B cell (primary cell): ENCODE measurements around the gene FER. TPM values are rescaled to one million over a fixed set of nuclear protein-coding genes. Genes with fewer than 3 reads are reported as not detected.
A peak's percentile ranks its signal among the peaks of the same experiment; 100 is the strongest.

Experiments
- ATAC-seq: fragments of 200-7000 bp; cut with Tn5 transposase; one replicate; pipeline ENCODE4 v1.10.0; 2021; ENCODE audit warnings: low read depth, mild to moderate bottlenecking, moderate number of reproducible peaks, moderate library complexity
- CTCF ChIA-PET: fragments of 350-600 bp; sonication (Branson Sonifier 250); formaldehyde crosslinking; loops from one replicate; lab custom pipeline; 2021; ENCODE audit warnings: antibody characterized with exemption, inconsistent platforms; lab: Charles Lee
- POLR2A ChIA-PET: fragments of 350-600 bp; sonication (Branson Sonifier 250); formaldehyde crosslinking; loops from one replicate; lab custom pipeline; 2021; ENCODE audit warnings: antibody characterized with exemption; lab: Charles Lee
- DNase-seq: peaks from one replicate; pipeline ENCODE4 v3.0.0; 2013
- H2AFZ ChIP-seq: 2 replicates; pipeline ENCODE4 v1.6.1; 2012; ENCODE audit warnings: mild to moderate bottlenecking, low read depth, low read length; ENCODE audit not compliant: insufficient read depth, poor library complexity, severe bottlenecking
- H3K27ac ChIP-seq, 2 donors: 1 replicate in 1 of 2; 2 replicates in 1 of 2; pipeline ENCODE4 v1.5.1; 2012 to 2013; ENCODE audit warnings: low read length in 2 of 2, mild to moderate bottlenecking in 2 of 2, moderate library complexity in 1 of 2
- H3K27me3 ChIP-seq, 4 experiments: fragments of 200-600 bp in 1 of 4; sonication (generic) in 1 of 4; replicated peaks in 1 of 4; 1 replicate in 2 of 4; 2 replicates in 2 of 4; pipeline versions ENCODE4 v1.6.1 to v1.7.0; 2013 to 2016; ENCODE audit warnings: low read length in 3 of 4, mild to moderate bottlenecking in 2 of 4, mixed read lengths in 1 of 4, moderate library complexity in 1 of 4; ENCODE audit not compliant: insufficient read depth in 4 of 4, control insufficient read depth in 3 of 4; ENCODE audit errors: control extremely low read depth in 1 of 4
- H3K36me3 ChIP-seq, 2 experiments: replicated peaks in 1 of 2; 1 replicate in 1 of 2; 2 replicates in 1 of 2; pipeline versions ENCODE4 v1.6.1 to v1.7.1; 2013; ENCODE audit warnings: low read length in 1 of 2; ENCODE audit not compliant: insufficient read depth in 2 of 2, control insufficient read depth in 1 of 2; ENCODE audit errors: control extremely low read depth in 1 of 2, extremely low read depth in 1 of 2
- H3K4me1 ChIP-seq, 2 donors: fragments of 200-600 bp in 1 of 2; sonication (generic) in 1 of 2; 1 replicate in 1 of 2; 2 replicates in 1 of 2; pipeline versions ENCODE4 v1.5.1 to v1.6.1; 2013 to 2017; ENCODE audit warnings: low read length in 2 of 2; ENCODE audit not compliant: control insufficient read depth in 2 of 2, insufficient read depth in 2 of 2
- H3K4me2 ChIP-seq: replicated peaks from 2 replicates; pipeline ENCODE3; 2012; ENCODE audit warnings: mild to moderate bottlenecking, low read depth, low read length; ENCODE audit not compliant: poor library complexity, severe bottlenecking
- H3K4me3 ChIP-seq, 5 experiments: fragments of 200-600 bp in 1 of 5; sonication (generic) in 1 of 5; 1 replicate in 3 of 5; 2 replicates in 2 of 5; pipeline versions ENCODE4 v1.5.1 to v1.7.0; 2011 to 2016; ENCODE audit warnings: low read length in 4 of 5, mild to moderate bottlenecking in 4 of 5, low read depth in 2 of 5, control low read depth in 1 of 5, moderate library complexity in 1 of 5; ENCODE audit not compliant: insufficient read depth in 1 of 5; ENCODE audit errors: control extremely low read depth in 1 of 5, extremely low read depth in 1 of 5
- H3K79me2 ChIP-seq: fragments of 200-600 bp; sonication (generic); one replicate; pipeline ENCODE4 v1.6.0; 2016; ENCODE audit warnings: low read length; ENCODE audit not compliant: control insufficient read depth, insufficient read depth
- H3K9ac ChIP-seq: fragments of 200-600 bp; sonication (generic); 2 replicates; pipeline ENCODE4 v1.6.1; 2017; ENCODE audit warnings: mild to moderate bottlenecking, low read length, moderate library complexity
- H3K9me3 ChIP-seq, 3 donors: one replicate each; pipeline versions ENCODE4 v1.6.1 to v1.7.1; 2013; ENCODE audit warnings: low read length in 2 of 3; ENCODE audit not compliant: control insufficient read depth in 2 of 3, insufficient read depth in 1 of 3; ENCODE audit errors: control extremely low read depth in 1 of 3
- H4K20me1 ChIP-seq: 2 replicates; pipeline ENCODE4 v1.6.0; 2012; ENCODE audit warnings: mild to moderate bottlenecking, low read length; ENCODE audit not compliant: insufficient read depth, control insufficient read depth, poor library complexity, severe bottlenecking
- H3K27ac Mint-ChIP-seq: one replicate; pipeline ENCODE4 v1.8.0; 2021; ENCODE audit warnings: mixed read lengths
- H3K27me3 Mint-ChIP-seq: one replicate; pipeline ENCODE4 v1.8.0; 2021; ENCODE audit warnings: mixed read lengths
- H3K4me1 Mint-ChIP-seq: one replicate; pipeline ENCODE4 v1.8.0; 2021; ENCODE audit warnings: mixed read lengths
- H3K4me3 Mint-ChIP-seq: one replicate; pipeline ENCODE4 v1.8.0; 2021; ENCODE audit warnings: mixed read lengths
- H3K9me3 Mint-ChIP-seq: one replicate; pipeline ENCODE4 v1.8.0; 2022; ENCODE audit warnings: mixed read lengths; ENCODE audit not compliant: insufficient read depth
- EZH2 ChIP-seq: IDR thresholded peaks from 2 replicates; pipeline ENCODE4 v1.6.1; 2012; ENCODE audit warnings: borderline replicate concordance, low read depth, mild to moderate bottlenecking, moderate library complexity, low read length; ENCODE audit not compliant: insufficient read depth, poor library complexity, severe bottlenecking
- WGBS: methylation state at CpG from one replicate; pipeline ENCODE4 v1.1.5; 2013; ENCODE audit warnings: missing lambda C conversion rate; ENCODE audit not compliant: insufficient coverage; 5-methylcytosine and 5-hydroxymethylcytosine counted together
- intact Hi-C: fragments of 100-400 bp; cut with micrococcal nuclease; formaldehyde crosslinking; loops from one replicate; pipeline ENCODE4 v1.10.0; 2022
- polyA plus RNA-seq: library from polyadenylated mRNA; depleted of rRNA; stranded (reverse); fragments of >200 nt; gene quantifications from 2 replicates; pipeline ENCODE4 v1.2.3, GENCODE V29; 2012
- total RNA-seq, 2 donors: library from RNA; stranded (reverse); fragments of 120-200 nt in 1 of 2; gene quantifications; 1 replicate in 1 of 2; 2 replicates in 1 of 2; pipeline versions ENCODE4 v1.2.3 to v1.2.4, GENCODE V29; 2013 to 2022
- TF ChIP-seq, protein P1 (sequence below): fragments of 200-600 bp; IDR thresholded peaks from one replicate; pipeline ENCODE4 v1.8.0; 2022; ENCODE audit warnings: antibody characterized with exemption, mild to moderate bottlenecking

The FER gene
- total and polyA plus RNA-seq, 2 donors (not counting 1 experiment from before 2014, with no cell fraction given) = 1.3 to 41.3 TPM

DNA sequence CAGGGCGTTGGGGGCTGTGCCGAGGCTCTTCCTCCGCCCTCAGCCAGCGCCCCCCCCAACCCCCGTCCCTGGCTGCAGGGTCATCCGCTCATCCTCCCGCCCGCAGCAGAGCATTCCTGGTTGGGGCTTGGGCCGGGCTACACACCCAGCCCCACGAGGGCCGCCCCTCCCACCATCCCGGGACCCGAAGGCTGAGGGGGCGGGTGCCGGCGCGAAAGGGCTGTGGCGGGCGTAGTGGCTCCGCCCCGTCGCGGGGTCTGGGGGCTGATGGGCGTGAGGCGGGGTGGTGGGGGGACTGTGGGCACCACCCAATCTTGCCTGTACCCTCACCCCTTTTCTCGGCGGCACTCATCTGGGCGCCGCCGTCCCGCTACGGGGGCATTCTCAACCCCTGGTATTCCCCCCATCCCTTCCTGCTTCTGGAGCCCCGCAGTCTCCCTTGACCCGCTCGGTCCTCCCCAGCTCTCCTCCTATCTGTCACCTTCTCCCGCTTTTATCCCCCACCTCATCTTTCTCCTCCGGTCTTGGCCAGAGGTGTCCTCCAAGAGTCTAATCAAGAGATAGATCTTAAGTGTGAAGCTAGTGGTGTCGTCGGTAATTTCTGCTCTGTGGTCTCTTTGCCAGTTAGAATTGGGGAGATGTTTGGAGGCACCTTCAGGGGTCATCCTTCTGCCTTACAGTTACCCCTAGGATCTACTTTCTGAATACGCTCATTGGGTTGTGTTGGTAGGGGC lies 1.6 kb downstream of the FER start:
- H3K79me2 ChIP-seq = peaks cover 7% of the 10 kb centered on the region
- CTCF ChIA-PET = interaction anchor here (1.0 to 2.3 kb wide), 2 partner anchors 21 to 27 kb away, joined by 3 to 12 read pairs; no protein-coding TSS in a partner anchor
- WGBS = under 1% methylated on average over 30 of the region's 40 CpGs
- no peaks in the 10 kb centered on the region for H3K9me3 Mint-ChIP-seq
- POLR2A ChIA-PET = interaction anchor here (0.6 to 2.9 kb wide), 4 partner anchors 20 to 661 kb away, joined by 3 to 26 read pairs (median 6); partner anchors contain the start of gene PJA2
- peak overlapping the region; percentile 88 for H2AFZ ChIP-seq
- TF ChIP-seq, protein P1, sequence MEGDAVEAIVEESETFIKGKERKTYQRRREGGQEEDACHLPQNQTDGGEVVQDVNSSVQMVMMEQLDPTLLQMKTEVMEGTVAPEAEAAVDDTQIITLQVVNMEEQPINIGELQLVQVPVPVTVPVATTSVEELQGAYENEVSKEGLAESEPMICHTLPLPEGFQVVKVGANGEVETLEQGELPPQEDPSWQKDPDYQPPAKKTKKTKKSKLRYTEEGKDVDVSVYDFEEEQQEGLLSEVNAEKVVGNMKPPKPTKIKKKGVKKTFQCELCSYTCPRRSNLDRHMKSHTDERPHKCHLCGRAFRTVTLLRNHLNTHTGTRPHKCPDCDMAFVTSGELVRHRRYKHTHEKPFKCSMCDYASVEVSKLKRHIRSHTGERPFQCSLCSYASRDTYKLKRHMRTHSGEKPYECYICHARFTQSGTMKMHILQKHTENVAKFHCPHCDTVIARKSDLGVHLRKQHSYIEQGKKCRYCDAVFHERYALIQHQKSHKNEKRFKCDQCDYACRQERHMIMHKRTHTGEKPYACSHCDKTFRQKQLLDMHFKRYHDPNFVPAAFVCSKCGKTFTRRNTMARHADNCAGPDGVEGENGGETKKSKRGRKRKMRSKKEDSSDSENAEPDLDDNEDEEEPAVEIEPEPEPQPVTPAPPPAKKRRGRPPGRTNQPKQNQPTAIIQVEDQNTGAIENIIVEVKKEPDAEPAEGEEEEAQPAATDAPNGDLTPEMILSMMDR = no peak
- TF ChIP-seq EZH2 = no peak
- DNase-seq (peak; percentile 57), ATAC-seq (peak; percentile 16)
- intact Hi-C loops = loop anchor here (1.0 to 2.0 kb wide), 3 partner anchors 68 to 1990 kb away; partner anchors contain the start of gene SLC25A46
- H3K4me2 ChIP-seq = peak overlapping the region; percentile 90
- peak overlapping the region; percentile 69 to 94 for H3K27ac ChIP-seq
- H3K4me3 Mint-ChIP-seq = peak overlapping the region; percentile 92
- peaks cover 14 to 17% of the 10 kb centered on the region in 2 donors for H3K4me1 ChIP-seq
- peak overlapping the region; percentile 99 for H3K9ac ChIP-seq
- H3K27me3 Mint-ChIP-seq = no peaks in the 10 kb centered on the region
- H3K4me1 Mint-ChIP-seq = peaks cover 10% of the 10 kb centered on the region
- H3K4me3 ChIP-seq = peak overlapping the region; percentile 68 to 90 (median 79)
- no peaks in the 10 kb centered on the region for H3K36me3 ChIP-seq
- no peaks in the 10 kb centered on the region for H3K27me3 ChIP-seq
- no peaks in the 10 kb centered on the region for H4K20me1 ChIP-seq
- peak overlapping the region; percentile 86 for H3K27ac Mint-ChIP-seq
- H3K9me3 ChIP-seq = no peaks in the 10 kb centered on the region

DNA sequence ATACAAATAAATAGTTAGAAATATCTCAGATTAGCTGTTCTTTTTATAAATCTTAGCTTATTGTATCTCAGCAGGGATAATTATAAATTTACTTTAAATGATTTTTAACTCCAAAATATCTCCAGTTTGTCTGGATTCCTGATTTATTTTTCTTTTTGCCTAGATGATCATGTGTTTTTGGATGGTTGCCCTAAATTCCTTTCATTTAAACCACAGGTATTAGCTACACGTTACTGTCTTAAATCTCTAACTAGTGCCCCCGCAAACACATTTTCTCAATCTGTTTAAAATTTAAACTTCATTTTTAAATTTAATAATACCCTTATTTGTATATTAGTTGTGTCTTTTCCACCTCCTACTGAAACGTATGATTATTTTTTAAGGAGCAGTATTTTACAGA lies 5.6 kb downstream of the FER start:
- Histone ChIP-seq H2AFZ (no peak overlapping the region), H3K9me3 (no peaks in the 10 kb centered on the region), H3K27me3 (no peaks in the 10 kb centered on the region), H3K36me3 (peaks cover 0 to under 1% of the 10 kb centered on the region in 2 experiments), H4K20me1 (no peaks in the 10 kb centered on the region), H3K4me3 (no peak overlapping the region), H3K79me2 (peaks cover 4% of the 10 kb centered on the region), H3K4me1 (peaks cover 5% of the 10 kb centered on the region in 2 donors), H3K4me2 (no peak overlapping the region), H3K9ac (no peak overlapping the region), H3K27ac (no peak overlapping the region)
- no peak for ATAC-seq
- ChIA-PET CTCF (no interaction called here), POLR2A (no interaction called here)
- TF ChIP-seq, protein P1 = no peak
- no peak for TF ChIP-seq EZH2
- H3K9me3 Mint-ChIP-seq = no peaks in the 10 kb centered on the region
- H3K4me3 Mint-ChIP-seq = no peak overlapping the region
- H3K27ac Mint-ChIP-seq = no peak overlapping the region
- WGBS = no CpG with 5 or more reads among the region's 3 CpGs
- DNase-seq = no peak
- H3K4me1 Mint-ChIP-seq = peaks cover 5% of the 10 kb centered on the region
- no peaks in the 10 kb centered on the region for H3K27me3 Mint-ChIP-seq
- intact Hi-C loops = no loop called here
